ENCODE results near the gene DIABLO. TPM values are rescaled to one million over a fixed set of nuclear protein-coding genes. Genes with fewer than 3 reads are reported as not detected.

Gene DIABLO
- polyA plus RNA-seq, 1 of the 3 experiments (the other 2 are of a cell fraction) = 78.9 TPM

DNA sequence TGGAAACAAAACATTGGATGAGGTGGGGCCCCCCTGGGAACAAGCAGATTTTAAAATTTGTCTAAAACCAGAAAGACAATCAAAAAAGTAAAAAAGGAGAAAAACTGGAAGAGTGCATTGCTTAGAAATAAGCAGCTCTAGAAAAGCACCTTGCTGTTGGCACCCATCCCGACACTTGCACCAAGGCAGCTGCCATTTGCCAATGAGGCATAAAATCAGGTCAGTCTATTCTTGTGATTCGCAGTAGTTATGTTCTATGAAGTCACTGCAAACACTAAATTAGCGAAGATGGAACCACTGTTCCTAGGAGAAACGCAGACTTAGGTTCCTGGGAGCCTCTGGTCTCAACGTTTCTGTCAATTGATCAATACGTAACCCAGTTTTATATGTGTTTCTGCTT lies 24.2 kb upstream of the DIABLO start:
- WGBS (ENCODE audit: low lambda C conversion rate) = 92% methylated on average over 6 of the region's 6 CpGs
- TF ChIP-seq FOXM1 (IDR thresholded peaks at IDR 0.05; ENCODE audit: low read depth) (no peak), RAD21 (IDR thresholded peaks at IDR 0.05; ENCODE audit: low read length) (no peak), TEAD4 (IDR thresholded peaks at IDR 0.05; ENCODE audit: borderline replicate concordance, insufficient read depth) (no peak), SMC3 (IDR thresholded peaks at IDR 0.05; ENCODE audit: low read depth, low read length) (no peak), FOXJ3 (CRISPR knock-in tag; IDR thresholded peaks at IDR 0.05) (no peak), TCF12 (IDR thresholded peaks at IDR 0.05) (no peak), RXRA (IDR thresholded peaks at IDR 0.05; ENCODE audit: borderline replicate concordance, low read depth) (no peak)
- TF ChIP-seq, protein P1, sequence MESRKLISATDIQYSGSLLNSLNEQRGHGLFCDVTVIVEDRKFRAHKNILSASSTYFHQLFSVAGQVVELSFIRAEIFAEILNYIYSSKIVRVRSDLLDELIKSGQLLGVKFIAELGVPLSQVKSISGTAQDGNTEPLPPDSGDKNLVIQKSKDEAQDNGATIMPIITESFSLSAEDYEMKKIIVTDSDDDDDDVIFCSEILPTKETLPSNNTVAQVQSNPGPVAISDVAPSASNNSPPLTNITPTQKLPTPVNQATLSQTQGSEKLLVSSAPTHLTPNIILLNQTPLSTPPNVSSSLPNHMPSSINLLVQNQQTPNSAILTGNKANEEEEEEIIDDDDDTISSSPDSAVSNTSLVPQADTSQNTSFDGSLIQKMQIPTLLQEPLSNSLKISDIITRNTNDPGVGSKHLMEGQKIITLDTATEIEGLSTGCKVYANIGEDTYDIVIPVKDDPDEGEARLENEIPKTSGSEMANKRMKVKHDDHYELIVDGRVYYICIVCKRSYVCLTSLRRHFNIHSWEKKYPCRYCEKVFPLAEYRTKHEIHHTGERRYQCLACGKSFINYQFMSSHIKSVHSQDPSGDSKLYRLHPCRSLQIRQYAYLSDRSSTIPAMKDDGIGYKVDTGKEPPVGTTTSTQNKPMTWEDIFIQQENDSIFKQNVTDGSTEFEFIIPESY (IDR thresholded peaks at IDR 0.05; ENCODE audit: borderline replicate concordance, low read depth) = no peak
- TF ChIP-seq, protein P2, sequence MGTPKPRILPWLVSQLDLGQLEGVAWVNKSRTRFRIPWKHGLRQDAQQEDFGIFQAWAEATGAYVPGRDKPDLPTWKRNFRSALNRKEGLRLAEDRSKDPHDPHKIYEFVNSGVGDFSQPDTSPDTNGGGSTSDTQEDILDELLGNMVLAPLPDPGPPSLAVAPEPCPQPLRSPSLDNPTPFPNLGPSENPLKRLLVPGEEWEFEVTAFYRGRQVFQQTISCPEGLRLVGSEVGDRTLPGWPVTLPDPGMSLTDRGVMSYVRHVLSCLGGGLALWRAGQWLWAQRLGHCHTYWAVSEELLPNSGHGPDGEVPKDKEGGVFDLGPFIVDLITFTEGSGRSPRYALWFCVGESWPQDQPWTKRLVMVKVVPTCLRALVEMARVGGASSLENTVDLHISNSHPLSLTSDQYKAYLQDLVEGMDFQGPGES (IDR thresholded peaks at IDR 0.05; ENCODE audit: low read depth, low read length) = no peak
- H3K4me1 ChIP-seq (ENCODE audit: control insufficient read depth in 1 of 2, insufficient read depth in 2 of 2, low read depth in 1 of 2, low read length in 1 of 2) = no peaks in the 10 kb centered on the region
- POLR2A ChIA-PET = no interaction called here
- no peaks in the 10 kb centered on the region for H4K20me1 ChIP-seq (ENCODE audit: insufficient read depth)
- no peaks in the 10 kb centered on the region for H3K27me3 ChIP-seq (ENCODE audit: insufficient read depth)
- H3F3A ChIP-seq (replicated peaks; ENCODE audit: insufficient read depth) = no peaks in the 10 kb centered on the region
- H3K9me2 ChIP-seq = no peaks in the 10 kb centered on the region
- H3K9ac ChIP-seq = no peak overlapping the region
- no peak overlapping the region for H3K4me3 ChIP-seq (ENCODE audit: low read depth in 2 of 2, low read length in 1 of 2)
- no peak overlapping the region for H3K27ac ChIP-seq (ENCODE audit: low read depth in 2 of 2, low read length in 1 of 2)
- H2AFZ ChIP-seq (ENCODE audit: low read depth) = no peak overlapping the region
- CTCF ChIA-PET = interaction anchor here (1.4 kb wide), 1 partner anchor 15 kb away, joined by 4 read pairs; no protein-coding TSS in a partner anchor
- H3K9me3 ChIP-seq = no peaks in the 10 kb centered on the region
- no peak for DNase-seq
- no peak overlapping the region for H3K4me2 ChIP-seq
- peaks cover 15% of the 10 kb centered on the region for H3K79me2 ChIP-seq (ENCODE audit: insufficient read depth)
- H3K36me3 ChIP-seq (replicated peaks in 1 of 2; ENCODE audit: control insufficient read depth in 1 of 2, insufficient read depth in 2 of 2, low read length in 1 of 2) = peaks cover 4 to 18% of the 10 kb centered on the region in 2 experiments

DNA sequence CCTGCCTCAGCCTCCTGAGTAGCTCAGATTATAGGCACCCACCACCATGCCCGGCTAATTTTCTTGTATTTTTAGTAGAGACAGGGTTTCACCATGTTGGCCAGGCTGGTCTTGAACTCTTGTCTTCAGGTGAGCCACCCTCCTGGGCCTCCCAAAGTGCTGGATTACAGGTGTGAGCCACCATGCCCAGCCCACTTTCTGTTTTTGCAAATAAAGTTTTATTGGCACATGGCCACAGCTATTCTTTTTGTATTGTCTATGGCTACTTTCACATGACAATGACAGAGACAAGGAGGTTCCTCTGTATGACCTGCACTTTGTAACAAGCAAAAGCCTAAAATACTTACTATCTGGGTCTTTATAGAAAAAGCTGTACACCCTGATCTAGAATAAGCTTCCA lies 19.7 kb upstream of the DIABLO start:
- H2AFZ ChIP-seq (ENCODE audit: low read depth) = no peak overlapping the region
- peaks cover 7% of the 10 kb centered on the region for H3F3A ChIP-seq (replicated peaks; ENCODE audit: insufficient read depth)
- H3K4me2 ChIP-seq = no peak overlapping the region
- no peaks in the 10 kb centered on the region for H3K9me3 ChIP-seq
- no peak overlapping the region for H3K9ac ChIP-seq
- no peaks in the 10 kb centered on the region for H3K4me1 ChIP-seq (ENCODE audit: control insufficient read depth in 1 of 2, insufficient read depth in 2 of 2, low read depth in 1 of 2, low read length in 1 of 2)
- no peaks in the 10 kb centered on the region for H3K9me2 ChIP-seq
- no peaks in the 10 kb centered on the region for H3K27me3 ChIP-seq (ENCODE audit: insufficient read depth)
- DNase-seq = no peak
- CTCF ChIA-PET = interaction anchor here (0.9 to 1.3 kb wide), 2 partner anchors 14 to 111 kb away, joined by 3 to 4 read pairs; no protein-coding TSS in a partner anchor
- H3K4me3 ChIP-seq (ENCODE audit: low read depth in 2 of 2, low read length in 1 of 2) = no peak overlapping the region
- H3K27ac ChIP-seq (ENCODE audit: low read depth in 2 of 2, low read length in 1 of 2) = no peak overlapping the region
- POLR2A ChIA-PET = no interaction called here
- peaks cover 7 to 18% of the 10 kb centered on the region in 2 experiments for H3K36me3 ChIP-seq (replicated peaks in 1 of 2; ENCODE audit: control insufficient read depth in 1 of 2, insufficient read depth in 2 of 2, low read length in 1 of 2)
- H4K20me1 ChIP-seq (ENCODE audit: insufficient read depth) = no peaks in the 10 kb centered on the region
- no peak for TF ChIP-seq RCOR1 (IDR thresholded peaks at IDR 0.05; ENCODE audit: low read length)
- no peak for TF ChIP-seq RXRA (IDR thresholded peaks at IDR 0.05; ENCODE audit: borderline replicate concordance, low read depth)
- TF ChIP-seq SMC3 (IDR thresholded peaks at IDR 0.05; ENCODE audit: low read depth, low read length) = no peak
- no peak for TF ChIP-seq MXI1 (IDR thresholded peaks at IDR 0.05; ENCODE audit: low read depth, low read length)
- TF ChIP-seq, protein P1 (IDR thresholded peaks at IDR 0.05; ENCODE audit: borderline replicate concordance, low read depth) = no peak
- TF ChIP-seq, protein P3, sequence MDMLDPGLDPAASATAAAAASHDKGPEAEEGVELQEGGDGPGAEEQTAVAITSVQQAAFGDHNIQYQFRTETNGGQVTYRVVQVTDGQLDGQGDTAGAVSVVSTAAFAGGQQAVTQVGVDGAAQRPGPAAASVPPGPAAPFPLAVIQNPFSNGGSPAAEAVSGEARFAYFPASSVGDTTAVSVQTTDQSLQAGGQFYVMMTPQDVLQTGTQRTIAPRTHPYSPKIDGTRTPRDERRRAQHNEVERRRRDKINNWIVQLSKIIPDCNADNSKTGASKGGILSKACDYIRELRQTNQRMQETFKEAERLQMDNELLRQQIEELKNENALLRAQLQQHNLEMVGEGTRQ (IDR thresholded peaks at IDR 0.05; ENCODE audit: borderline replicate concordance, low read depth, low read length) = no peak
- TF ChIP-seq, protein P4, sequence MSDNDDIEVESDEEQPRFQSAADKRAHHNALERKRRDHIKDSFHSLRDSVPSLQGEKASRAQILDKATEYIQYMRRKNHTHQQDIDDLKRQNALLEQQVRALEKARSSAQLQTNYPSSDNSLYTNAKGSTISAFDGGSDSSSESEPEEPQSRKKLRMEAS (IDR thresholded peaks at IDR 0.05; ENCODE audit: low read depth) = no peak
- no peak for TF ChIP-seq JUND (IDR thresholded peaks at IDR 0.05)
- TF ChIP-seq FOXJ3 (CRISPR knock-in tag; IDR thresholded peaks at IDR 0.05) = no peak
- TF ChIP-seq NFIC (IDR thresholded peaks at IDR 0.05; ENCODE audit: borderline replicate concordance) = no peak
- H3K79me2 ChIP-seq (ENCODE audit: insufficient read depth) = no peaks in the 10 kb centered on the region
- WGBS (ENCODE audit: low lambda C conversion rate) = 100% methylated on average over 1 of the region's 1 CpG
